ENCODE results near the gene THSD7B. TPM values are rescaled to one million over a fixed set of nuclear protein-coding genes. Genes with fewer than 3 reads are reported as not detected.

Gene THSD7B
- total and polyA plus RNA-seq, 2 donors from 2014 or later: 0.34 to 0.85 TPM

GRCh38 chr2:137298377-137298776, 533.0 kb downstream of the THSD7B start:
- DNase-seq (no peak), FAIRE-seq (no peak)
- Histone ChIP-seq H3K9ac (ENCODE audit: low read length in 3 of 3) (no peak overlapping the region), H3K9me3 (ENCODE audit: control insufficient read depth in 2 of 3, insufficient read depth in 1 of 3, low read length in 3 of 3) (no peaks in the 10 kb centered on the region), H3K27ac (ENCODE audit: low read depth in 2 of 2, low read length in 2 of 2) (no peak overlapping the region), H3K4me3 (ENCODE audit: low read length in 3 of 3) (no peak overlapping the region), H3K27me3 (ENCODE audit: control insufficient read depth, insufficient read depth, low read length) (no peaks in the 10 kb centered on the region), H3K4me1 (ENCODE audit: control insufficient read depth in 2 of 3, insufficient read depth in 2 of 3, low read depth in 1 of 3, low read length in 3 of 3) (no peaks in the 10 kb centered on the region), H3K36me3 (ENCODE audit: control insufficient read depth in 2 of 3, insufficient read depth in 3 of 3, low read length in 3 of 3) (no peaks in the 10 kb centered on the region)
- no peak for TF ChIP-seq CTCF (IDR thresholded peaks at IDR 0.05; ENCODE audit: borderline replicate concordance, extremely low read depth, insufficient read depth)
- intact Hi-C loops (cut with DNase I): no loop called here

GRCh38 chr2:137300987-137301386, 535.6 kb downstream of the THSD7B start:
- Histone ChIP-seq H3K27ac (ENCODE audit: low read depth in 2 of 2, low read length in 2 of 2) (no peak overlapping the region), H3K9ac (ENCODE audit: low read length in 3 of 3) (no peak overlapping the region), H3K4me3 (ENCODE audit: low read length in 3 of 3) (no peak overlapping the region), H3K36me3 (ENCODE audit: control insufficient read depth in 2 of 3, insufficient read depth in 3 of 3, low read length in 3 of 3) (no peaks in the 10 kb centered on the region), H3K27me3 (ENCODE audit: control insufficient read depth, insufficient read depth, low read length) (no peaks in the 10 kb centered on the region), H3K9me3 (ENCODE audit: control insufficient read depth in 2 of 3, insufficient read depth in 1 of 3, low read length in 3 of 3) (no peaks in the 10 kb centered on the region), H3K4me1 (ENCODE audit: control insufficient read depth in 2 of 3, insufficient read depth in 2 of 3, low read depth in 1 of 3, low read length in 3 of 3) (no peaks in the 10 kb centered on the region)
- no peak for TF ChIP-seq CTCF (IDR thresholded peaks at IDR 0.05; ENCODE audit: borderline replicate concordance, extremely low read depth, insufficient read depth)
- FAIRE-seq (no peak), DNase-seq (no peak)
- intact Hi-C loops (cut with DNase I): no loop called here

GRCh38 chr2:137302957-137303356, 537.6 kb downstream of the THSD7B start:
- Histone ChIP-seq H3K4me3 (ENCODE audit: low read length in 3 of 3) (no peak overlapping the region), H3K9me3 (ENCODE audit: control insufficient read depth in 2 of 3, insufficient read depth in 1 of 3, low read length in 3 of 3) (no peaks in the 10 kb centered on the region), H3K27ac (ENCODE audit: low read depth in 2 of 2, low read length in 2 of 2) (no peak overlapping the region), H3K36me3 (ENCODE audit: control insufficient read depth in 2 of 3, insufficient read depth in 3 of 3, low read length in 3 of 3) (no peaks in the 10 kb centered on the region), H3K9ac (ENCODE audit: low read length in 3 of 3) (no peak overlapping the region), H3K4me1 (ENCODE audit: control insufficient read depth in 2 of 3, insufficient read depth in 2 of 3, low read depth in 1 of 3, low read length in 3 of 3) (no peaks in the 10 kb centered on the region), H3K27me3 (ENCODE audit: control insufficient read depth, insufficient read depth, low read length) (no peaks in the 10 kb centered on the region)
- TF ChIP-seq CTCF (IDR thresholded peaks at IDR 0.05; ENCODE audit: borderline replicate concordance, extremely low read depth, insufficient read depth): no peak
- no peak for FAIRE-seq
- intact Hi-C loops (cut with DNase I): no loop called here
- DNase-seq: no peak

GRCh38 chr2:137316075-137316474, 550.7 kb downstream of the THSD7B start:
- Histone ChIP-seq H3K27me3 (ENCODE audit: control insufficient read depth, insufficient read depth, low read length) (no peaks in the 10 kb centered on the region), H3K4me3 (ENCODE audit: low read length in 3 of 3) (no peak overlapping the region), H3K4me1 (ENCODE audit: control insufficient read depth in 2 of 3, insufficient read depth in 2 of 3, low read depth in 1 of 3, low read length in 3 of 3) (no peaks in the 10 kb centered on the region), H3K9ac (ENCODE audit: low read length in 3 of 3) (no peak overlapping the region), H3K9me3 (ENCODE audit: control insufficient read depth in 2 of 3, insufficient read depth in 1 of 3, low read length in 3 of 3) (no peaks in the 10 kb centered on the region), H3K36me3 (ENCODE audit: control insufficient read depth in 2 of 3, insufficient read depth in 3 of 3, low read length in 3 of 3) (no peaks in the 10 kb centered on the region), H3K27ac (ENCODE audit: low read depth in 2 of 2, low read length in 2 of 2) (no peak overlapping the region)
- intact Hi-C loops (cut with DNase I): no loop called here
- DNase-seq (no peak), FAIRE-seq (no peak)
- no peak for TF ChIP-seq CTCF (IDR thresholded peaks at IDR 0.05; ENCODE audit: borderline replicate concordance, extremely low read depth, insufficient read depth)
